Measurements from ENCODE around the gene ERGIC1. TPM values are rescaled to one million over a fixed set of nuclear protein-coding genes. Genes with fewer than 3 reads are reported as not detected.
A peak's percentile ranks its signal among the peaks of the same experiment; 100 is the strongest.

The ERGIC1 gene
- total RNA-seq, 2 donors from 2014 or later, result 228 to 380 TPM

DNA sequence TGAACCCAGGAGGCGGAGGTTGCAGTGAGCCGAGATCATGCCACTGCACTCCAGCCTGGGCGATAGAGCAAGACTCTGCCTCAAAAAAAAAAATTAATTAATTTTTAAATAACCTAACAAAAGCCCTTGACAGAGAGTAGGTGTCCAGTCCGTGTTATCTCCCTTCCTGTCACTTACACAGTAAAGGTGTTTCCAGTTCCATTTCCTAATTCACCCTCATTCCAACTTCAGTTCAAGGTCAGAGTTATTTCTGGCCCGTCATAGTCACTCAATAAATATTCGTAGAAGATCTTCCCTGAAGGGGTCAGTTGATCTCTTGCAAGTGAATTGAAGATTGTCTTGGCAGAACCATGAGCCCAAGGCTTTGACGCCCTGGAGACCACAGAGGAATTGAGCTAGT lies 16.4 kb upstream of the ERGIC1 start:
- DNase-seq (ENCODE audit: low spot score), result no peak
- intact Hi-C loops (cut with DNase I), result no loop called here
- Histone ChIP-seq H3K27ac (no peak overlapping the region), H3K27me3 (replicated peaks; ENCODE audit: insufficient read depth) (no peaks in the 10 kb centered on the region), H3K36me3 (no peaks in the 10 kb centered on the region), H3K4me3 (no peak overlapping the region), H3K4me1 (replicated peaks) (peaks cover 4% of the 10 kb centered on the region), H3K9me3 (no peaks in the 10 kb centered on the region)
- TF ChIP-seq POLR2AphosphoS5 (IDR thresholded peaks at IDR 0.05) (no peak), POLR2A (IDR thresholded peaks at IDR 0.05) (no peak)
- TF ChIP-seq, protein P1, sequence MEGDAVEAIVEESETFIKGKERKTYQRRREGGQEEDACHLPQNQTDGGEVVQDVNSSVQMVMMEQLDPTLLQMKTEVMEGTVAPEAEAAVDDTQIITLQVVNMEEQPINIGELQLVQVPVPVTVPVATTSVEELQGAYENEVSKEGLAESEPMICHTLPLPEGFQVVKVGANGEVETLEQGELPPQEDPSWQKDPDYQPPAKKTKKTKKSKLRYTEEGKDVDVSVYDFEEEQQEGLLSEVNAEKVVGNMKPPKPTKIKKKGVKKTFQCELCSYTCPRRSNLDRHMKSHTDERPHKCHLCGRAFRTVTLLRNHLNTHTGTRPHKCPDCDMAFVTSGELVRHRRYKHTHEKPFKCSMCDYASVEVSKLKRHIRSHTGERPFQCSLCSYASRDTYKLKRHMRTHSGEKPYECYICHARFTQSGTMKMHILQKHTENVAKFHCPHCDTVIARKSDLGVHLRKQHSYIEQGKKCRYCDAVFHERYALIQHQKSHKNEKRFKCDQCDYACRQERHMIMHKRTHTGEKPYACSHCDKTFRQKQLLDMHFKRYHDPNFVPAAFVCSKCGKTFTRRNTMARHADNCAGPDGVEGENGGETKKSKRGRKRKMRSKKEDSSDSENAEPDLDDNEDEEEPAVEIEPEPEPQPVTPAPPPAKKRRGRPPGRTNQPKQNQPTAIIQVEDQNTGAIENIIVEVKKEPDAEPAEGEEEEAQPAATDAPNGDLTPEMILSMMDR (IDR thresholded peaks at IDR 0.05), result no peak
- WGBS, result 93% methylated on average over 7 of the region's 7 CpGs

DNA sequence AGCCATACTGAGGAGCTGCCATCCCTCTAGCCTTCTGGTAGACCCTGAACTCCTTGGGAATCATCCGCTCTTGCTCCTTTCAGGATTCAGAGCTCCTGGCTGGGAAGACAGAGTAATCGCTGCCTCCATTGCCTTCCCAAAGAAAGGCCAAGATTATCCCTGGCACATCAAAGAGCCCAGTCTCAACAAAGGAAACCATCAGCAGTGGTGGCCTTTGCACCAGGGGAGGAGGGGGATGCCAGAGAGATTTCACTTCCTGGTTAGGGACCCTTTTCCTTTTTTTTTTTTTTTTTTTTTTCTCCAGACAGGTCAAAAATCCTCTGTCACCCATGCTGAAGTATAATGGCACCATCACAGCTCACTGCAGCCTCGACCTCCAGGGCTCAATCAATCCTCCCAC lies 16.0 kb upstream of the ERGIC1 start:
- intact Hi-C loops (cut with DNase I), result no loop called here
- Histone ChIP-seq H3K4me1 (replicated peaks) (peaks cover 4% of the 10 kb centered on the region), H3K27ac (no peak overlapping the region), H3K4me3 (no peak overlapping the region), H3K36me3 (no peaks in the 10 kb centered on the region), H3K27me3 (replicated peaks; ENCODE audit: insufficient read depth) (no peaks in the 10 kb centered on the region), H3K9me3 (no peaks in the 10 kb centered on the region)
- TF ChIP-seq POLR2A (IDR thresholded peaks at IDR 0.05), result no peak
- no peak for TF ChIP-seq POLR2AphosphoS5 (IDR thresholded peaks at IDR 0.05)
- TF ChIP-seq, protein P1 (IDR thresholded peaks at IDR 0.05), result no peak
- no peak for DNase-seq (ENCODE audit: low spot score)
- 96% methylated on average over 3 of the region's 3 CpGs for WGBS

DNA sequence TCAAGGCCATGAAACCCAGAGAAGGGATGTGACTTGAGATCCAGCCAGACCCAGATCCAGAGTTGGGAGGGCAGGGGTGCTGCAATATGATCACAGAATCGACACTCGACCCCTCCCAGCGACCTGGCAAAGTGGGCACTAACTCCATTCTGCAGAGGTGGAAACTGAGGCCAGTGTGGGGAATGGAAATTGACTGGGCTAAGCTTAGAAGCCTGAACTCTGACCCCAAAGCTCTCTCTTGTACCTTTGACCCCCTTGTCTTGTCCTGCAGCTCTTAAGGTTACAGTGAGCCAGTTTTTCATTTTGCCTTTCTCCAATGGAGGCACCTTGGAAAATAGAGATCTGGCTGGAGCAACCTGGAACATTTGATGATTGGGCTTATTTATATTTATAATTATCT lies 14.5 kb upstream of the ERGIC1 start:
- no peak overlapping the region for H3K4me3 ChIP-seq
- H3K27me3 ChIP-seq (replicated peaks; ENCODE audit: insufficient read depth), result no peaks in the 10 kb centered on the region
- intact Hi-C loops (cut with DNase I), result no loop called here
- TF ChIP-seq POLR2A (IDR thresholded peaks at IDR 0.05) (no peak), POLR2AphosphoS5 (IDR thresholded peaks at IDR 0.05) (no peak)
- TF ChIP-seq, protein P1 (IDR thresholded peaks at IDR 0.05), result no peak
- DNase-seq (ENCODE audit: low spot score), result no peak
- H3K4me1 ChIP-seq (replicated peaks), result peaks cover 4% of the 10 kb centered on the region
- WGBS, result 83% methylated on average over 3 of the region's 3 CpGs
- no peak overlapping the region for H3K27ac ChIP-seq
- no peaks in the 10 kb centered on the region for H3K9me3 ChIP-seq
- H3K36me3 ChIP-seq, result no peaks in the 10 kb centered on the region

DNA sequence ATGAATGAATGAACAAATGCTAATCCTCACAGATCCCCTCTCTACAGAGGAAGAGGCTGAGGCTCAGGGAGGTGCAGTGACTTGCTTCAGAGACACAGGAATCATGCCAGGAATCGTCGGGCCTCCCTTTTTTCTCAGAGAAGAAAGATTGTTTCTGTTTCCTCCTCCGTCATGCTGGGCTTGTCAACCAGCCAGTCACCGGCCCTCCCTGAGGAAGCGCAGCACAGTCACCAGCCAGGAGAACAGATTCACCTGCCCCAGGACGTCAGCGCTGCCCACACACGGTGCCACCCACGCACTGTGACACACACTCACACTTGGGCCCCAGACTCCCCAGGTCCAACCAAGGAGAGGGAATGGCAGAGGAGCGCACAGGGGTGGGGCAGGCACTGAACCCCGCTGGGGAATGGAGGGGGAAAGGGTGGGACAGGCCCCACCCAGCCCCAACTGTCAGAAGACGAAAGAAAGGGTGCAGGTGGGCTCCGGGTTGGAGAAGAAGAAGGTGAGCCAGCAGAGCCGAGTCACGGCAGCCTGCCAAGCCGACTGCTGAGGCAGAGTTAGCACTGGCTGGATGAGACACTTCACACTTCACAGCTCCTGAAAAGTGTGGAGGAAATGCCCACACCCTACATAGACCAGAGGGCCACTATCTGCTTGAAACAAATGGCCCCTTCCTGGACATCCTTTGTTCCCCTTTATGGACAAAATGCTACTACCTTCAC lies 13.8 kb upstream of the ERGIC1 start:
- intact Hi-C loops (cut with DNase I), result no loop called here
- peaks cover 4% of the 10 kb centered on the region for H3K4me1 ChIP-seq (replicated peaks)
- H3K9me3 ChIP-seq, result no peaks in the 10 kb centered on the region
- H3K4me3 ChIP-seq, result no peak overlapping the region
- peak; percentile 65 for DNase-seq (ENCODE audit: low spot score)
- H3K27ac ChIP-seq, result no peak overlapping the region
- 26% methylated on average over 16 of the region's 16 CpGs for WGBS
- TF ChIP-seq POLR2A (IDR thresholded peaks at IDR 0.05) (peak; percentile 45), POLR2AphosphoS5 (IDR thresholded peaks at IDR 0.05) (peak; percentile 35)
- TF ChIP-seq, protein P1 (IDR thresholded peaks at IDR 0.05), result no peak
- H3K27me3 ChIP-seq (replicated peaks; ENCODE audit: insufficient read depth), result no peaks in the 10 kb centered on the region
- H3K36me3 ChIP-seq, result no peaks in the 10 kb centered on the region

DNA sequence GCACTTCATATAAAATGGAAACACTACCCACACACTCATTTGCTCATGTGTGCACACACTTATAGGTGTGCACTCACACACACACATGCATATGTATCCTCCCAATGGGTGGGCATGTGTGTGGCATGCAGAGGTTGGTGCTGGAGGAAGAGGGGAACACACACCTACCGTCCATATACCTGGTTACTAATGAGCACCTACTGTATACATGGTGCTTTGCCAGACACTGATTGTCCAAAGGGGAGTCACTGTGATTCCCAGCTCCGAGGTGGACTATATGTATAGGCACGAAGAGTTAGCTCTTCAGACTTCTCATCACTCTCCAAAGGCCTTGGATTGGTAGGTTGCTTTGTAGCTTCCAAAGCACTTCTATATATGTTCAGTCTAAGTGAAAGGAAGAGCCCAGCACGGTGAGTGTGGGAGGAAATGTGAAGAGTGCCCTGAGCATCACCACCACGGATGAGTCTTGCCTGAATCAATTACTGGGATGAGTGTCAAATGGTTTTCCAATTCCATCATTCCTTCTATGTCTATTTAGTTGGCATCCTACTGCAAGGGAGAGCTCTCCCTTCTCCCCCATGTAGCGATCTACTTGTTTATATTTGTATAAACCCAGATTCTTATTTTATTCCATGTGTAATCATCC lies 12.6 kb upstream of the ERGIC1 start:
- no peaks in the 10 kb centered on the region for H3K36me3 ChIP-seq
- no peaks in the 10 kb centered on the region for H3K9me3 ChIP-seq
- no peak overlapping the region for H3K4me3 ChIP-seq
- 82% methylated on average over 6 of the region's 6 CpGs for WGBS
- peaks cover 4% of the 10 kb centered on the region for H3K4me1 ChIP-seq (replicated peaks)
- TF ChIP-seq POLR2A (IDR thresholded peaks at IDR 0.05) (no peak), POLR2AphosphoS5 (IDR thresholded peaks at IDR 0.05) (no peak)
- TF ChIP-seq, protein P1 (IDR thresholded peaks at IDR 0.05), result no peak
- no peak overlapping the region for H3K27ac ChIP-seq
- intact Hi-C loops (cut with DNase I), result no loop called here
- no peak for DNase-seq (ENCODE audit: low spot score)
- no peaks in the 10 kb centered on the region for H3K27me3 ChIP-seq (replicated peaks; ENCODE audit: insufficient read depth)

Measured in prostate gland (tissue), 2 donors.